ENCODE data around the gene KLHL7.

KLHL7 gene, protein sequence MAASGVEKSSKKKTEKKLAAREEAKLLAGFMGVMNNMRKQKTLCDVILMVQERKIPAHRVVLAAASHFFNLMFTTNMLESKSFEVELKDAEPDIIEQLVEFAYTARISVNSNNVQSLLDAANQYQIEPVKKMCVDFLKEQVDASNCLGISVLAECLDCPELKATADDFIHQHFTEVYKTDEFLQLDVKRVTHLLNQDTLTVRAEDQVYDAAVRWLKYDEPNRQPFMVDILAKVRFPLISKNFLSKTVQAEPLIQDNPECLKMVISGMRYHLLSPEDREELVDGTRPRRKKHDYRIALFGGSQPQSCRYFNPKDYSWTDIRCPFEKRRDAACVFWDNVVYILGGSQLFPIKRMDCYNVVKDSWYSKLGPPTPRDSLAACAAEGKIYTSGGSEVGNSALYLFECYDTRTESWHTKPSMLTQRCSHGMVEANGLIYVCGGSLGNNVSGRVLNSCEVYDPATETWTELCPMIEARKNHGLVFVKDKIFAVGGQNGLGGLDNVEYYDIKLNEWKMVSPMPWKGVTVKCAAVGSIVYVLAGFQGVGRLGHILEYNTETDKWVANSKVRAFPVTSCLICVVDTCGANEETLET
- 28.8 to 39.5 (median 33.3) reads per million in 4 experiments for total RNA-seq

GRCh38 chr7:23105644-23106056 is at the start of gene KLHL7:
Gene KLHL7 (plus strand): TSS chr7:23105785. CDS start chr7:23106027, 242 bp downstream.
- DNase-seq: peak; percentile 93

- DNase-seq: no peak
Observed at GRCh38 chr7:23058408-23059096, 47.0 kb upstream of the KLHL7 start.

- DNase-seq: no peak
Observed at GRCh38 chr7:23061327-23061726, 44.3 kb upstream of the KLHL7 start.

- DNase-seq: no peak
Observed at GRCh38 chr7:23062452-23062851, 43.1 kb upstream of the KLHL7 start.

GRCh38 chr7:23065974-23066373 is 39.6 kb upstream of the KLHL7 start:
- no peak for DNase-seq

DNA sequence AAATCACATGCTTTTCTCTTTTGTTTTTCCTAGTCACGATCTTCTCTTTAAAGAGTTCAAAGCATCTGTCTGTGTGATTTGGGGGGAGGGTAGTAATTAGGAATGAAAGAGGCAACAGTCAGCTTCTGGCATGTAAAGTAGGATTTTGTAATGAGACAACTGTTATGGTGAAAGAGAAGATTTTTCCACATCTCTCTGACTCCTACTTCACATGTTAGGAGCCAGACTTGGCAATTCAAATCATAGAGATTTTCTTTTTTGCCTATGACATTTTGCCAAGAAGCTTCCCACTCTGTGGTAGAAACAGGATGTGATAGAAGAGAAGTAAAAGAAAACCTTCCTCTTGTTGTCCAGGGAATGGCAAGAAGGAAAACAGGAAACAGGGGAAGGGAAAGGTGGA is 38.3 kb upstream of the KLHL7 start:
- DNase-seq: no peak

DNA sequence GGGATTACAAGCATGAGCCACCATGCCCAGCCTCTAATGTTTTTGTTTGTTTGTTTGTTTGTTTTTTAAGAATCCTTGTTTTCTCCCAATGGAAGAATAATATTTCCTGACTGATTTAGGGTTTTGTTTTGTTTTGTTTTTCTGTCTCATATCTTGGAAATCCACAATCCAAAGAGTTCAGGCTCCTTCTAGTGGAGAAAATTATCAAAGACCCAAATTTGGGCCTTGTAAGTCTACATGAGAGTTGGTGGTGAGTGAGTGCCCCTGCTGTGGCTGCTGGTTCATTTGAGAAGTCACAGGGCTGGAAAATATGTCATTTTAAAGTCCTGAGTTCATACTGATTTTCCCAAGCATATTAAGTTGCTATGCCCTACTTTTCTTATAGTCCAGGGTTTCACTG is 33.5 kb upstream of the KLHL7 start:
- DNase-seq: no peak

DNA sequence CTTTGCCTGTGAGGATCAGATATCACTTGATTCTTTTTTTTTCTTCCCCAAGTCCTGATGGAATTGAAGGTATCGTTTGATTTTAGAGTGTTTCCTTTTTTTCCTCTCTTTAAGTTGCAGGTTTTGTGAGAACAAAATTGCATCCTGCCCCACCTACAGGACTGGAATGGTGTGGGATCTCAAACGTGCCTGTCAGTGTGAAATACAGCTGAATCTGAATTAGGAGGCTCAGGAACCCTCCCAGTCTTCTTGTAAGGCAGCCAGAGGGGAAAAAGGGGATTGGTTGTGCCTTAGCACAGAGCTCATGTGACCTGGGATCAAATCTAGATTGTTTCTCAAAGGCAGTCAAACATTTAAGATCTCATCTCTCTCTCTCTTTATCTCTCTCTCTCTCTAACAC is 32.7 kb upstream of the KLHL7 start:
- DNase-seq: no peak

DNA sequence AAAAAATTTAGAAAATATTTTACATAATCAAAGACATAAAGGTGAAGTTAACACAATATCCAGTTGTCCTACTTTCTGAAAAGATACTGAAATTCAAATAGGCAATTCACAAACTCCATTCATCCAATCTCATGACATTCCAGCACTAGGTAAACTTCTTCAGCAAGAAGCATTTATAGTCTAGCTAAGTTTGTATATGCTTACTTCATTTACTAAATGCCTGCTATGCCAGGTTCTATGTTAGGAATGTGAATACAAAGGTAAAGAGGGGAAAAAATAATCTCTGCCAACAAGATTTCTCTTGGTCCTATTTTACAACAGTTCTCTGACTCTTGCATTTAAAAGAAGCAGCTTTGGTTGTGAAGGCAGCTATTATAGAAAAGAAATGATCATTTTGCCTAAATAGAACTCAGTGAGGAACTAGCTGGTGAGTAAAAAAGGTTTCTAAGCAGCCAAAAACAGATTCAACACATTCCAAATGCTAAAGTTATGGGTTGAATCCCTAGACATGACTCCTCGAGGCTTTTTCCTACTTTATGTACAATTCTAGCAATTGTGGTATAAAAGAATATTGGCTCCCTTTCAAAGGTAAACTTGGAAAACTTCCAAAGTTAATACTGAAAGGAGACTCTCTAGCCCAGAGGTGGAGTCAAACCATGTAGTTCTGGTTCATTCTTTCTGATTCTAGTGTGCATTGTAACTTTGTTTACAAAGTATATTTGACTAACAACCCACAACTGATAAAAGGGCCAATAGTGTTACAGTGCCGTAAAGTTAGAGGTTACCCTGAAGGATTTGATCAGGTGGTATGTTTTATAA is 30.9 kb upstream of the KLHL7 start:
- DNase-seq: no peak

- no peak for DNase-seq
Observed at GRCh38 chr7:23075571-23075970, 30.0 kb upstream of the KLHL7 start.

- DNase-seq: no peak
Observed at GRCh38 chr7:23076772-23077171, 28.8 kb upstream of the KLHL7 start.

DNA sequence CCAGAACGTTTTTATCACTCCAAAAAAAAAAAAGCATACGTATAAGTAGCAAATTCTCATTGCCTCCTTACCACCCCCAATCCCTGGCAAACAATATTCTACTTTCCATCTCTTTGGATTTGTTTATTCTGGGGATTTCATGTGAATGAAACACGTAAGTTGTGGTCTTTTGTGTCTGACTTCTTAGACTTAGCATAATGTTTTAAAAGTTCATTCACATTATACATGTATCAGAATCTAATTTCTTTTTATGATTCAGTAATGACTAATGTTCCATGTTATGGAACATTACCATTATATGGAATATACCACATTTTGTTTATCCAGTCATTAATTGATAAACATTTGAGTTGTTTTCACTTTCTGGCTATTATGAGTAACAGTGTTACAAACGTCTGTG is 12.5 kb upstream of the KLHL7 start:
- no peak for DNase-seq

DNA sequence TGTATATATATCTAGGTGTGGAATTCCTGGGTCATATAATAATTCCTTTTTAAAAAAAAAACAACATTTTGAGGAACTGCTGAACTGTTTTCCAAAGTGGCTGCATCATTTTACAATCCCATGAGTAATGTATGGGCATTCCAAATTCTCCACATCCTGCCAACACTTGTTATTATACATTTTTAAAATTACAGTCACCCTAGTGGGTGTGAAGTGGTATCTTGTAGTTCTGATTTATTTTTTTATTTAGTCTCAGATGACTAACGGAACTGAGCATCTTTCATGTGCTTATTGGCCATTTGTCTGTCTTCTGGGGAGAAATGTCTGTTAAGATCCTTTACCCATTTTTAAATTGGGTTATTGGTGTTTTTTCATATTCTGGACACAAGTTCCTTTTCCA is 12.0 kb upstream of the KLHL7 start:
- no peak for DNase-seq

DNA sequence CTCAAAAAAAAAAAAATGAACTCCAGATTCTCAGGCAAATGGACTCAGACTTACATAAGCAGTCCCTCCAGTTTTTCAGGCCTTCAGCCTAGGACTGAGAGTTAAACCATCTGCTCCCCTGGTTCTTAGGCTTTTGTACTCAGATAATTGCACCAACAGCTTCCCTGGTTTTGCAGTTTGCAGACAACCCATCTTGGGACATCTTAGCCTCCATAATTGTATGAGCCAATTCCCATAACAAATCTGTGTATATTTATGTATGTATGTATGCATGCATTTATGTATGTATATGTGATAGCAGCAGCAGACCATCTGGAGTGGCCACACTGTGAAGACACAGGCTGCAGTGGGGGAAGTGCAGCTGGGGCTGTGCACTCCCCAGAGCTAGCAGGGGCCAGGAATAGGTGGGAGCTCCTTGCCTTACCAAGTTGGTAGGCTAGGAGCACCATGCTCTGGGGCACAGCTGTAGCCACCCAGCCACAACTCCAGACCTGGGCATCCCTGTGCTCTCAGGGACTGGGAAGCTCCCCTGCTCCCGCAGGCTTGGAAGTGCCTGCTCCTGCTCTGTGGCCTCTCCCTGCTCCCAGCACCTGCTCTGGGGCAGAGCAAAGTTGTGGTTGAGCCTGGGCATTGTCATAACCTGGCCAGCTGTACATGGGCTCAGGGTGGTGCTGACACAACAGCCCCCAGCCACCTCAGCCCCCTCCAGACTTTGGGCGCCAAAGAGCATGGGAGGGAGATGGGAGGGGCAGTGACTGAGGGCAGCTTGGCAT is 8.9 kb upstream of the KLHL7 start:
- DNase-seq: no peak

DNA sequence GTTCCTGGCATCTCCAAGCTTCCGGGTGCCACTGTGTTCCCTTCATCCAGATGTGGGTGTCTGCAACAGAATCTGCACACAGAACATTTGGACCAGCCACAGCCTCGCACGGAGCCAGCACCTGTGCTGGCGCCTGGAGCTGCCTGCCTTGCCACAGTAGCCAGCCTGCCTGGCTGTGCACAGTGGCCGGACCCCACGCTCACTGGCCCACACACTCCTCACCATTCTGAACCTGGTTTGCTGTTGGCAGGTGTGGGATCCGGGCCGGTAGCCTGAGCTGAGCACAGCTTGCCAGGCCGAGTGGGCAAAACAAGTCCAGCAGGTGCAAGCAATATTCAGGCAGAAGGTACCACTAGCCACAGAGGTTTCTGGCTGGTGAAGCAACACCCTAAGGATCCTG is 7.6 kb upstream of the KLHL7 start:
- no peak for DNase-seq

- no peak for DNase-seq
Observed at GRCh38 chr7:23098460-23098859, 7.1 kb upstream of the KLHL7 start.

DNA sequence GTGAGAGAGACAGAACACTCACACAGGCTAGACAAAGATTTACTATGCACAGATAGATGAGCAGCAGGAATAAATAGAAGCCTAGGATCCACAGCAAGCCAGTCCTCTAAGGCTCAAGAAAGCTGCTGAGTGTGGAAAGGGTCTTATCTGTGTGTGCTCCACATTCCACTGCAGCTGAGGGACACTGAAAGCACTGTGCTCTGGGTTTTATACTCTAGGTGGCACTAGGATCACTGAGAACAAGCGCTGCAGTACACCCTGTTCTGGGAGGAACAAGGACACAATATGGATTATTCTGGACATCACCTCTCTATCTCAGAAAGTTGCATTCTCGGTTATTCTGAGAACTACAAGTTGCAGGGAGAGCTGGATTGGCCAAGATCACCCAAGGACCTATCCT is 4.9 kb upstream of the KLHL7 start:
- DNase-seq: no peak

DNA sequence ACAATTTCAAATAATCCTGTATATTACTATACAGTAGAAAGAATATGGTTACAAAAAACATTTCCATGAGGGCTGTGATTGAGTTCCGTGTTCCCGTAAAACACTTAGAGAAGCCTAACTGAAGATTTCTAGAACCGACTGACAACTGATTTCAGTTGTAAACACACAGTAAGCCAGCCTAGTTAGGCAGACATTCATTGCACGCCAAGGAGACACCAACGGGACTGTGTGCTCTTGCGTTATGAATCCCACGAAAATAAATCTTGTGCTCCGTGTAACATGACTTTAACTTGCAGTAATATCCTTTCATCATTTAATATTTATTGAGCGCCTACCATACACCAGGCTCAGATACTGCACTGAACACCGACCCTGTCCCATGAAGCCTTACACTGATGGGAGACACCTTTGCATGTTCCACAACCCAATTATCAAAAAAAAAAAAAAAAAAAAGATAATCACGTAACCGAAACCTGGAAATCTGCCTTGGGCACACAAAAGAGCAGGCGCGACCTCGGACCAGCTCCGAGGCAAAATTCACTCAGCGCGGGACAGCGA is 420 bp upstream of the KLHL7 start:
- DNase-seq: no peak

- peak; percentile 47 for DNase-seq
Observed at GRCh38 chr7:23106057-23106822, 655 bp downstream of the KLHL7 start.

- no peak for DNase-seq
Observed at GRCh38 chr7:23106823-23107663, 1.5 kb downstream of the KLHL7 start.

Data from effector CD8-positive, alpha-beta T cell (primary cell).